ENCODE data around the gene DAO.
"Not testable (repeated sequence)": the region's sequence is repeated elsewhere in the genome, so short reads cannot be mapped to it uniquely, and the experiment has no call there.

DAO gene

DNA sequence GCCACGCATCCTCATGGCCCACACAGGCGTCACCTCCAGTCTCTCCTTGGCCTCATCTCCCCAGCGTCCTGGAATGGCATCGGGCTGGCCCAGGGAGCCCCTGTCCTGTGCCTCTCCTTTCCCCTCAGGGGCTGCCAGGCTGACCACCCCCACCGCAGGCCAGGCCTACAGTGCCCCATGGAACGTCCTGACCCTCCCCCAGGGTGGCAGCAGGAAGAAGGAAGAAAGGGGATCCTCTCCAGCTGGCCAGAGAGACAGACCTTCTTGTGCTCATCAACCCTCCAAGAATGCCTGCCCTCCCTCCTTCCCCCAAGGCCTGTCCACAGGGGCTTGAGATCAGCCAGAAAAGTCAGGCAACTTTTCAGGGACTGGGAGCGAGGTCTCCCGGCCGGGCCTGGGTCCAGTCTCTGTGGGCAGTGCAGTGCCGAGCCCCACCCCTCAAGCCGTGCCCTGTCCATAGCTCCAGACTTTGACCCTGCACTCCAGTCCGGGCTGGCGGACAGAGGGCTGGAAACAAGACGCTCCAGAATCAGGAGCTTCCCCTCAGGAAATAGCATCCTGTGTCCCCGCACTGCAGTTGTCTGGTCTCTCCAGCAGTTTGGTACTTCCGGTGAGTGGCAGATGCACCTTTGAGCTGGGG, at the start of gene DAO:
DAO (plus strand) TSS at position 478 of the 640 bp plus-strand sequence. CDS start 4,915 bp downstream, outside the sequence.
- no peak for DNase-seq

DNA sequence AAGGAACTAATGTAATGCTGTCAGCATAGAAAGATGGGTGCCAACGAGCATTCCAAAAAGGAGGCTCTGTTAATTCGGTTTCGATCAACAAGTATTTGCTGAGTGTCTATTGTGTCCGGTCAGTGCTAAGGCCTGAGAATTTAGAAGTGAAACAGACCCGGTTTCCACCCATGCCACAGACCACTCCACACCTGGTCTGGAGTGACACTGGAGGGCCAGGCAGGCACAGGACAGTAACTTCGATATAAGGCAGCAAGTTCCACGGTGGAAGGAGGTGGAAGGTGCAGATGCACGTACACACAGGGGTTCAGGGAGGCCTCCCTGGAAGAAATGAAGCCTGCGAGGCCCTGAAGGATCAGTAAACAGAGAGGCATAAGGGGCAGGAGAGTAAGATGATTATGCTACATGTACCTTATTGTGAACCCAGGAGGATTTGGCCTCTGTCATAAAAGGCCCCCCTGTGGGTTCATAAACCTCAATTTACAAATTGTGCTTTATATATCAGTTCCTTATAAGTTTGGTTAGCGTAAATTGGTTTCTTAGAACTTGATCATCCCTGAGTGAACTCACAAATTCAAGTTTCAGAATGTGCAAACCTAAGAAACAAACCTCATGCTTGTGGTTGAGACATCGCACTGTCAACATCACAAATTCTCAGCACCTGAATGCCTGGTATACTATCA, 48.4 kb upstream of the DAO start:
- no peak for DNase-seq

DNA sequence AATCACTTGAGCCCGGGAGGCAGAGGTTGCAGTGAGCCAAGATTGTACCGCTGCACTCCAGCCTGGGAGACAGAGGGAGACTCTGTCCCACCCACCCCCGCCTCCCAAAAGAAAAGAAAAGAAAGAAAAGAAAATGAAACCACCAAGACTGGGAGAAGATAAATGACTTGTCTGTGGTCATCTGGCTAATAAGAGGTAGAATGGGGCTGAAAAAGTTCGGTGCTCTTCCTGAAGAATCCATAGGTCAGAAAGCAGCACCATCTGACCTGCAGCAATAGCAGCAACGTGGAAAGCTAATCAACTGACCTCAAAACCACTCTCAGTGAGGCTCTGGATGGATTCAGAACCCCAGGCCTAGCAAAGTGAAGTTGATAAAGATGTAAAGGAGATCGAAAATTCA, 47.7 kb upstream of the DAO start:
- no peak for DNase-seq

DNA sequence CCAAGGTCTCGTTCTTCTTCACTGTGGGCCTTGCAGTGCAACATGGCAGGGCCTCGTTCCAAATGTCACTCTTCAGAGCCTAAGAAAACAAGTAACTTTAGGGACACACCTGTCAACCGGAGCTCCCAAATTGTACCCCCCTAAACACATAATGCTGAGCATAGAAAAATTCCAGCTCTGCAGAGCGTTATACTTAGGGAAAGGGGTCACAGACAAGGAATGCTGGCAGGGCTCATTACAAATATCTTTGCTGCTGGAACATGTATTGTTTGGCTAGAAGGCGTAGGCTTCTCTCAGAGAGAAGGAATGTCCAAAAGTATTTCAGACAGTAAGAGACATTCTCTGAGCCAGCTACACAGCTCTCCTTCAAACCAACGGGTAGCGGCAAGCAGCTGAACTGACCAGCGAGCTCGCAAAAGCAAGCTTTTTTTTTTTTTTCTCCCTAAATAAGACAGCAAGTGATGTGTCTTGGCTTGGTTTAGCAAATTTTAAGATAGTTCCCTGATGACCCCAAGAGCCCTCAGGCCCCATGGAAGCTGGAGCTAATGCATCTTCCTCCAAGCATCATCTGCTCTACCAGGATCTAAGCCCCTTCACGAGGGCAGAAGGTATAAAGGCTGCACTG, 47.0 kb upstream of the DAO start:
- no peak for DNase-seq

- DNase-seq = no peak
These were observed 46.5 kb upstream of the DAO start for GRCh38 chr12:108833355-108833733.

- DNase-seq = no peak
These were observed 46.0 kb upstream of the DAO start for GRCh38 chr12:108833757-108834472.

GRCh38 chr12:108835860-108836634, 43.8 kb upstream of the DAO start:
- DNase-seq = no peak

DNA sequence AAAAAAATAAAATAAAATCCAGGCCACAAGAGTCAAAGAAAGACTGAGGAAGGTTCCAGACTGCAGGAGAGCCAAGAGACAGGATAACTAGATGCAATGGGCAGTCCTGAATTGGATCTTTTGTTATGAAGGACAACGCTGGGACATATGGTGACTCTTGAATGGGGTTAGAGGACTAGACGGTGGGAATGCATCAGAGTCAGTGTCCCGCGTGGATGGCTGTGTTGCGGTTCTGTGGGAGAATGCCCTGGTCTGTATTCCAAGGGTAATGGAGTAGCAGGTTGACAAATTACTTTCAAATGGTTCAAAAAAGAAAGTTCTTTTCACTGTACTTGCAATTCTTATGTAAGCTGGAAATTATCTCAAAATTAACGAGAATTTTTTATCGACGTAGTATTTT, 42.7 kb upstream of the DAO start:
- DNase-seq = no peak

DNA sequence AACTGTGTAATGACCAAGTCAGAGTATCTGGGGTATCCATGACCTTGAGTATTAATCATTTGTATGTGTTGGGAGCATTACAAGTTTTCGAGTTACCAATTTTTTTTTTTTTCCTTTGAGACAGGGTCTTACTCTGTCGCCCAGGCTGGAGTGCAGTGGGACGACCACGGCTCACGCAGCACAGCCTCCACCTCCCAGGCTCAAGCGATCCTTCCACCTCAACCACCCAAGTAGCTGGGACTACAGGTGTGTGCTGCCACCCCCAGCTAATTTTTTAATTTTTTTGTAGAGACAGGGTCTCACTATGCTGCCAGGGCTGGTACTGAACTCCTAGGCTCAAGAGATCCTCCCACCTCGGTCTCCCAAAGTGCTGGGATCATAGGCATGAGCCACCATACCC, 42.2 kb upstream of the DAO start:
- no peak for DNase-seq

- peak; percentile 60 for DNase-seq
These were observed 41.5 kb upstream of the DAO start for GRCh38 chr12:108838194-108839017.

- DNase-seq = no peak
These were observed 40.6 kb upstream of the DAO start for GRCh38 chr12:108839018-108839889.

DNA sequence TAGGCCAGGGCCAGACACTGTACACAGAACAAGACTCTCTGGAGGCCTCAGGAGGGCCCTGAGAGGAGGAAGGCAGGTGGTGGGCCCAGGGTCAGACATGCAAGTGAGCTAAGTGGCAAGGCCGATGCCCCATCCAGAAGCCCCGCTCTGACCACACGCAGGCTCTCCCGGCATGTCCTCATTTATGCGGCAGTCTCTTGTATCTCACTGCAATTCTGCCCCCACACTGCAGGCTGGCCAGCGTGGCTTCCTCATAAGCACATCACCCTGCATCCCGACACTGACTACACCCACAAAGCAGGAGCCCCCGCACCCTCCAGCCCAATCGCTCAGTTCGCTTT, 40.0 kb upstream of the DAO start:
- DNase-seq = no peak

DNA sequence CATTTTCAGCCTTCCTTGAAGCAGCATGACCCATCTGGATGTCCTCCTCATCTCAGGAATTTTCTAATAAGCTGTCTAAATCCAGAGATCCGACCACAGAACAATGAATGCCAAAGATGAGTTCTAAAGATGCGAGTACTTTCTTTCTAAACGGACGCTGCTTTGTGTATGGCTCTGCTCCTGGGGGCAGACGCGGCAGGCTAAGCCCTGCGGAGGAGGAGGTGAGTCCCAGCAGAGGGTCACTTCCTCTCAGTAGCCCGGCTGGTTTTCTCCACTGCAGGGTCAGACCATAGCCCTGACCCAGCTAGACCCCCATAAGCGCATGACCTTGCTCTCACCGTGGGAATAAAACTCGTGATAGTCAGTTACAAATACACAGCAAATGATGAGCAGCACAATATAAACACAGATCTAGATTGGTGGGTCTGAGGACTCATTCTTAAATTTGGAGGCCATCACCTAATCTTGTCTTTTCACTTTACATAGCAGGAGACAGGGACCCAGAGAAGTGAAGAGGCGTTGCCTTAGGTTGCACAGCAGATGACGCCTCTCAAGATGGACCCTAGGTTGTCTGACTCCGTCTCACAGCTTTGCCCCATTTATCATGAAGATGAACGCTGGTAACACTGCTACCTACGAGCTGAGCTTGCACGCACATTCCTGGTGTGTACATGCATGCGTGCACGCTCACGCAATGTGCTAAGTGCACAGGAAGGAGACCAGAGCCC, 39.1 kb upstream of the DAO start:
- no peak for DNase-seq

DNA sequence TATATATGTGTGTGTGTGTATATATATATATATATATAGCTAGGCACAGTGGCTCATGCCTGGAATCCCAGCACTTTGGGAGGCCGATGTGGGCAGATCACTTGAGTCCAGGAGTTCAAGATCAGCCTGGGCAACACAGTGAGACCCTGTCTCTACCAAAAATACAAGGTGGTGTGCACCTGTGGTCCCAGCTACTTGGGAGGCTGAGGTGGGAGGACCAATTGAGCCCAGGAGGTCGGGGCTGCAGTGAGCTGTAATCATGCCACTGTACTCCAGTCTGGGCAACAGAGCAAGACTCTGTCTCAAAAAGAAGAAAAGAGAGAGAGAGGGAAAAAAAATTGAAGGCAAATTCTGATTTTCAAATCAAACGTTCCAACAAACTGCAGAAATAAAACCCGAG, 38.1 kb upstream of the DAO start:
- not testable (repeated sequence) for DNase-seq

DNA sequence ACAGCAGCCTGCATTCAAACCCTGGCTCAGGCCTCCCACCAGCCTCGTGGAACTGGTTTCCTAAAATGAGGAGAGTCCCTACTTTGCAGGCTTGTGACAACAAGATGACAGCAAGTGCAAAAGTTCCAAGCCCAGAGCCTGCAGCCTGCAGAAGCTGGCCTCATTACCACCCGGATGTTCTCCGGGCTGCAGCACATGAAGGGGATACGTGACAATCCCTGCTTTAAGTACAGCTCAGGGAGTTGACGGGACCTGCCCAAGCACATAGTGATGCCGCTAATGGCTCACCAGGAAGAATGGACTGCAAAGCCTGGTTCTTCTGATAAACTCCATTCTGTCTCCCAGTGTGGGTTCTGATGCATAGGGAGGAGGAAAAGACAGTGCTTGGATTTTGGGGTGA, 37.5 kb upstream of the DAO start:
- DNase-seq = no peak

GRCh38 chr12:108843187-108843586, 36.7 kb upstream of the DAO start:
- DNase-seq = no peak

DNA sequence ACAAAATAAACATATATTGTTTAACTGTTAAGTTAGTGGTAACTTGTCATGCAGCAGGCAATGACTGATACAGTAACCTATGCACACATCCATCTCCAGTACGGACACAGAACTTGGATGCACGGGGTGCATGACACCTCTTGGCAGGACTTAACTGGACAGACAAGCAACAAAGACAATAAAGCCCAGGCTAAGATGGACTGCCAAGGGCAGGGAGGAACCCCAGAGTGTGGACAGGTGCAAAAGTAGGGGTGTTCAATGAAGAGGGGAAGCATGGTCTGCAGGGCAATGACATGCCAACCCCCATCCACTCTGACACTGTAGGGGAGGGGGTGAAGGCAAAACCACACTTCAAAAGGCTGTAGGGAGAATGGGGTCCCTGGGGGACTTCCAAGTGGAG, 34.2 kb upstream of the DAO start:
- no peak for DNase-seq

DNA sequence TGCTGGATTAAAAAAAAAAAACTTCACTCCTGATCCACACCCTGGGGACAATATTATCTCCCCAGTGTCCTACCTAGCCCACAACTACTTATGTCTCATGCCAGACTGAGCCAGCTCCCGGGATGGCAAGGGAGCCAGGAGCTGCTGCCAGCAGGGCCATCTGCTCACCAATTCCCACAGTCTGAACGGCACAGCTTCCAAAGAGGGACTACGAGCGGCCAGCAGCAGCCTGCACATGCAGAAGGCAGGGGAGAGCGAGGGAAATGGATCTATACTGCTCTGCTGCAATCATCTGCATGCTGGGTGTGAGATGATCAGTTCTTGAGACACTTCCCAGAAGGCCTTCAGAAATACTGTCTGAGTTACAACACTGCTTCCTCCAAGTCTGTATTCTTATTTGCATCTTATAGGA, 33.6 kb upstream of the DAO start:
- no peak for DNase-seq

GRCh38 chr12:108847705-108848104, 32.2 kb upstream of the DAO start:
- no peak for DNase-seq

DNA sequence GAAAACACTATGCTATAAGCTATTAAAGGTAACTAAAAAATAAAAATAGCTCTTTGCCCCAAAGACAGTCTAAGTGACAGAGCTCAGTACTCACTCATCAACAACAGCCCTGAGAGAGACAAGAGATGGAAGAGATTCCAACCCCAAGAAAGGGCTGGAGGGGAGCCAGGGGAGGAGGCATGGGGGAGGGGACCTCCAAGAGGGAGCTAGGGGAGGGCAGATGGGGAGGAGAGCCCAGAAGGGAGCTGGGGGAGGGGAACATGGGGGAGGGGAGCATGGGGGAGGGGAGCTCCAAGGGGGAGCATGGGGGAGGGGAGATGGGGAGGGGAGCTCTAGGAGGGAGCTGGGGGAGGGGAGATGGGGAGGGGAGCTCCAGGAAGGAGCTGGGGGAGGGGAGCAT, 30.2 kb upstream of the DAO start:
- no peak for DNase-seq
